Measurements from ENCODE around the gene TUT4.
A peak's percentile ranks its signal among the peaks of the same experiment; 100 is the strongest.

The TUT4 gene

GRCh38 chr1:52403566-52404115 is 149.3 kb downstream of the TUT4 start:
- DNase-seq (ENCODE audit: low spot score): peak; percentile 56

- no peak for DNase-seq (ENCODE audit: low spot score)
These were observed 150.0 kb downstream of the TUT4 start for GRCh38 chr1:52402860-52403240.

GRCh38 chr1:52400131-52400530 is 152.8 kb downstream of the TUT4 start:
- no peak for DNase-seq (ENCODE audit: low spot score)

- no peak for DNase-seq (ENCODE audit: low spot score)
These were observed 153.3 kb downstream of the TUT4 start for GRCh38 chr1:52399629-52400028.

GRCh38 chr1:52393174-52393573 is 159.7 kb downstream of the TUT4 start:
- DNase-seq (ENCODE audit: low spot score): no peak

- no peak for DNase-seq (ENCODE audit: low spot score)
These were observed 166.4 kb downstream of the TUT4 start for GRCh38 chr1:52386458-52386857.

GRCh38 chr1:52385376-52385775 is 167.5 kb downstream of the TUT4 start:
- DNase-seq (ENCODE audit: low spot score): no peak
